ENCODE results near the gene CCDC6. TPM values are rescaled to one million over a fixed set of nuclear protein-coding genes. Genes with fewer than 3 reads are reported as not detected.

The CCDC6 gene
- total RNA-seq, 1 donor from 2014 or later, result 55.4 TPM

DNA sequence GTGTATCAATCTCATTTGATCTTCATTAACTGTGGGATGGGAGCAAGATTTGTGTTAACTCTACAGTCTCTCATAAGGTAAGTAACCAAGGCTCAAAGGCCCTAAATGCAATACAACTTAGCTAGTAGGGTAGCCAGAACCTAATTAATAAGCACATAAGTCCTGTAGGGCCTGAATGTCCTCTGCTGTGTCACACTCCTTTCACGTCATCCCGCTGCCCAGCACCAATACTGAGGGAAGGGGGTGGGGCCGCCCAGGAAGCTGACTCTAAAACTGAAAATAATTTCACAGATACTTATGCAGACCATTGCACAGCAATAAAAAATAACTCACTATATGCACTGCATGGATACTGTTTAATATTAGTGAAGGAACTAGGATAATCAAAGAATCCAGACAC, 13.7 kb downstream of the CCDC6 start:
- Mint-ChIP-seq H3K36me3 (peaks cover 14% of the 10 kb centered on the region), H3K9me3 (no peaks in the 10 kb centered on the region), H3K4me1 (ENCODE audit: unreplicated experiment) (peaks cover 36% of the 10 kb centered on the region), H3K4me3 (no peak overlapping the region), H3K27me3 (no peaks in the 10 kb centered on the region), H3K27ac (peak overlapping the region; percentile 53)
- DNase-seq (ENCODE audit: extremely low spot score, unreplicated experiment), result no peak
- TF ChIP-seq CTCF (conservative IDR thresholded peaks at IDR 0.05), result no peak

- no peak overlapping the region for H3K27ac Mint-ChIP-seq
- H3K9me3 Mint-ChIP-seq, result no peaks in the 10 kb centered on the region
- H3K36me3 Mint-ChIP-seq, result peaks cover 14% of the 10 kb centered on the region
- H3K4me3 Mint-ChIP-seq, result no peak overlapping the region
- TF ChIP-seq CTCF (conservative IDR thresholded peaks at IDR 0.05), result no peak
- no peak for DNase-seq (ENCODE audit: extremely low spot score, unreplicated experiment)
- H3K4me1 Mint-ChIP-seq (ENCODE audit: unreplicated experiment), result peaks cover 35% of the 10 kb centered on the region
- H3K27me3 Mint-ChIP-seq, result no peaks in the 10 kb centered on the region
These were observed 14.4 kb downstream of the CCDC6 start for GRCh38 chr10:59891936-59892335.

- no peak overlapping the region for H3K4me3 Mint-ChIP-seq
- H3K36me3 Mint-ChIP-seq, result peaks cover 14% of the 10 kb centered on the region
- no peak overlapping the region for H3K27ac Mint-ChIP-seq
- H3K4me1 Mint-ChIP-seq (ENCODE audit: unreplicated experiment), result peaks cover 35% of the 10 kb centered on the region
- DNase-seq (ENCODE audit: extremely low spot score, unreplicated experiment), result no peak
- TF ChIP-seq CTCF (conservative IDR thresholded peaks at IDR 0.05), result no peak
- H3K27me3 Mint-ChIP-seq, result no peaks in the 10 kb centered on the region
- no peaks in the 10 kb centered on the region for H3K9me3 Mint-ChIP-seq
These were observed 15.0 kb downstream of the CCDC6 start for GRCh38 chr10:59891349-59891748.

DNA sequence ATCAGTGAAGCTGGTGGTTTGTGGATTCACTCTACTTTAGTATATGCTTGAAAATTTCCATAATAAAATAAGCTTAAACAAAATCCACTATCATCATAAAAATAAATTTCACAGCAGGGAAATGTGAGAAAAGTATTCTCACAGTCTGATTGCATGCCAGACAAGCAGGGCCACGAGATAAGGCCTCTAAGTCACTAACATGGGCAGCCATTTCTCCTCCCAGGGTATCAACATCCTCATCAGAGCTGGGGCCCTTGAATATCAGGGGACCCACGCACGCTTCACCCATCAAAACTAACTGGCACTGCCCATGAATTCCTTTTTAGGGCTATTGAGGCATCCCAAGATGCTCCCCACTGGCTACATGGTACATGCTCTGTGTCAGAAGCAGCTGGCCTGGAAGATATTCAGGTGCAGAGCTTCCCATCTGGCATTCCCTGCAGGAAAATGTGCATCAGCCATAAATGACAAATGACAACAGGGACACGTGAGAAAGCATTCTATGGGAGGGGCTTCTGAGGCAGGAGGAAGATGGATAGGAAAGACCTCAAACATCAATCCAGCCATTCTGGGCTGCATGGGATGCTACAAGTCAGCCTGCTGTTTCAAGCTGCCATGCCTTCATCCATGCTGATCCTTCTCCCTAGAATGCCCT, 17.4 kb downstream of the CCDC6 start:
- peak overlapping the region; percentile 87 for H3K27ac Mint-ChIP-seq
- peaks cover 18% of the 10 kb centered on the region for H3K36me3 Mint-ChIP-seq
- no peak for TF ChIP-seq CTCF (conservative IDR thresholded peaks at IDR 0.05)
- H3K4me1 Mint-ChIP-seq (ENCODE audit: unreplicated experiment), result peaks cover 17% of the 10 kb centered on the region
- H3K4me3 Mint-ChIP-seq, result no peak overlapping the region
- no peak for DNase-seq (ENCODE audit: extremely low spot score, unreplicated experiment)
- no peaks in the 10 kb centered on the region for H3K27me3 Mint-ChIP-seq
- H3K9me3 Mint-ChIP-seq, result no peaks in the 10 kb centered on the region

GRCh38 chr10:59887972-59888640, 18.2 kb downstream of the CCDC6 start:
- no peak for DNase-seq (ENCODE audit: extremely low spot score, unreplicated experiment)
- Mint-ChIP-seq H3K27ac (peak overlapping the region; percentile 87), H3K27me3 (no peaks in the 10 kb centered on the region), H3K4me3 (peak overlapping the region; percentile 51), H3K4me1 (ENCODE audit: unreplicated experiment) (peaks cover 13% of the 10 kb centered on the region), H3K36me3 (peaks cover 18% of the 10 kb centered on the region), H3K9me3 (no peaks in the 10 kb centered on the region)
- no peak for TF ChIP-seq CTCF (conservative IDR thresholded peaks at IDR 0.05)

Measured in type B pancreatic cell (in vitro differentiated cells).